ENCODE data around the gene VAPA. TPM values are rescaled to one million over a fixed set of nuclear protein-coding genes. Genes with fewer than 3 reads are reported as not detected.

Gene VAPA
- total RNA-seq, 2 experiments from 2014 or later = 162 to 177 TPM

DNA sequence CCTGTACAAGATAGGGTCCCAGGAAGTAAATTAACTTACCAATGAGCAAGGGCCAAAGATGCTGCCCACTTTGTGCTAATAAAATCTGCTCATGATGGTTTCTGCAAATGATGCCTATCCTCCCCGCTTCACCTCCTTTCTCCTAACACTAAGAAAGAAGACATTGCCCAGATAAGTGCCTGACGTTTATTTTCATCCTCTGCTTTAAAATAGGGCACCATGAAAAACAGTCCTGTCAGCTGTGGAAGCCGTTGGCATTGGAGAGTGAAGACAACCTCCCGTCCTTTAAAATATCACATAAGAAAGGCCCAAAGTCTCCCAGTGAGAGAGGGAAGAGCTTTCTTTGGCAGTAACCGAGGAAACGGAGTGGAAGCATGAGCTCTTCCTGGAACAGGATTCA is 29.7 kb upstream of the VAPA start:
- DNase-seq (no peak), ATAC-seq (ENCODE audit: poor library complexity) (no peak)
- H3K36me3 Mint-ChIP-seq (ENCODE audit: low read depth) = no peaks in the 10 kb centered on the region
- no peaks in the 10 kb centered on the region for H3K9me3 Mint-ChIP-seq
- CTCF ChIA-PET = no interaction called here
- no peaks in the 10 kb centered on the region for H3K4me1 ChIP-seq (ENCODE audit: insufficient read depth, low read length)
- POLR2A ChIA-PET = no interaction called here
- H3K4me3 Mint-ChIP-seq = no peak overlapping the region
- no peak overlapping the region for H3K4me3 ChIP-seq (ENCODE audit: low read length)
- H3K9me3 ChIP-seq (ENCODE audit: control insufficient read depth in 1 of 2, insufficient read depth in 1 of 2, low read length in 2 of 2) = no peaks in the 10 kb centered on the region
- no peaks in the 10 kb centered on the region for H3K4me1 Mint-ChIP-seq (ENCODE audit: low read depth)
- H3K27me3 Mint-ChIP-seq = no peaks in the 10 kb centered on the region
- H3K27me3 ChIP-seq (ENCODE audit: control insufficient read depth in 1 of 2, insufficient read depth in 2 of 2, low read length in 2 of 2) = no peaks in the 10 kb centered on the region
- no peak overlapping the region for H3K27ac ChIP-seq (ENCODE audit: low read depth in 1 of 2, low read length in 2 of 2)
- H3K27ac Mint-ChIP-seq = no peak overlapping the region
- no peaks in the 10 kb centered on the region for H3K36me3 ChIP-seq (ENCODE audit: insufficient read depth, low read length)
- intact Hi-C loops (cut with DNase I, micrococcal nuclease) = no loop called here
- TF ChIP-seq, protein P1, sequence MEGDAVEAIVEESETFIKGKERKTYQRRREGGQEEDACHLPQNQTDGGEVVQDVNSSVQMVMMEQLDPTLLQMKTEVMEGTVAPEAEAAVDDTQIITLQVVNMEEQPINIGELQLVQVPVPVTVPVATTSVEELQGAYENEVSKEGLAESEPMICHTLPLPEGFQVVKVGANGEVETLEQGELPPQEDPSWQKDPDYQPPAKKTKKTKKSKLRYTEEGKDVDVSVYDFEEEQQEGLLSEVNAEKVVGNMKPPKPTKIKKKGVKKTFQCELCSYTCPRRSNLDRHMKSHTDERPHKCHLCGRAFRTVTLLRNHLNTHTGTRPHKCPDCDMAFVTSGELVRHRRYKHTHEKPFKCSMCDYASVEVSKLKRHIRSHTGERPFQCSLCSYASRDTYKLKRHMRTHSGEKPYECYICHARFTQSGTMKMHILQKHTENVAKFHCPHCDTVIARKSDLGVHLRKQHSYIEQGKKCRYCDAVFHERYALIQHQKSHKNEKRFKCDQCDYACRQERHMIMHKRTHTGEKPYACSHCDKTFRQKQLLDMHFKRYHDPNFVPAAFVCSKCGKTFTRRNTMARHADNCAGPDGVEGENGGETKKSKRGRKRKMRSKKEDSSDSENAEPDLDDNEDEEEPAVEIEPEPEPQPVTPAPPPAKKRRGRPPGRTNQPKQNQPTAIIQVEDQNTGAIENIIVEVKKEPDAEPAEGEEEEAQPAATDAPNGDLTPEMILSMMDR (IDR thresholded peaks at IDR 0.05) = no peak

DNA sequence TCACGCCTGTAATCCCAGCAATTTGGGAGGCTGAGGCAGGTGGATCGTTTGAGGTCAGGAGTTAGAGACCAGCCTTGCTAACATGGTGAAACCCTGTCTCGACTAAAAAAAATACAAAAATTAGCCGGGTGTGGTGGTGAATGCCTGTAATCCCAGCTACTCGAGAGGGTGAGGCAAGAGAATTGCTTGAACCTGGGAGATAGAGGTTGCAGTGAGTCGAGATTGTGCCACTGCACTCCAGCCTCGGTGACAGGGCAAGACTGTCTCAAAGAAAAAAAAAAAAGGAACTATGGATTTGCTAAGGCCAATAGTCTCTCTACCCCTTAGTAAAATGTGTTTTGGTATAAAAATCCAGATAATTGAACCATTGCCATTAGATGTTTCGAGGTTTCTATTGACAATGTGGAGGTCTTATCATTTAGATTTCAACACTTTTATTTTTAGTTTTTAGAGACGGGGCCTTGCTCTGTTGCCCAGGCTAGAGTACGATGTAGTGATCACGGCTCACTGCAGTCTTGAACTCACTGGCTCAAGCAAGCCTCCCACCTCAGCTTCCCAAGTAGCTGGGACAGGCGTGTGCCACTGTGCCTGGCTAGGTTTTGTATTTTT is 29.2 kb upstream of the VAPA start:
- no peak overlapping the region for H3K27ac ChIP-seq (ENCODE audit: low read depth in 1 of 2, low read length in 2 of 2)

DNA sequence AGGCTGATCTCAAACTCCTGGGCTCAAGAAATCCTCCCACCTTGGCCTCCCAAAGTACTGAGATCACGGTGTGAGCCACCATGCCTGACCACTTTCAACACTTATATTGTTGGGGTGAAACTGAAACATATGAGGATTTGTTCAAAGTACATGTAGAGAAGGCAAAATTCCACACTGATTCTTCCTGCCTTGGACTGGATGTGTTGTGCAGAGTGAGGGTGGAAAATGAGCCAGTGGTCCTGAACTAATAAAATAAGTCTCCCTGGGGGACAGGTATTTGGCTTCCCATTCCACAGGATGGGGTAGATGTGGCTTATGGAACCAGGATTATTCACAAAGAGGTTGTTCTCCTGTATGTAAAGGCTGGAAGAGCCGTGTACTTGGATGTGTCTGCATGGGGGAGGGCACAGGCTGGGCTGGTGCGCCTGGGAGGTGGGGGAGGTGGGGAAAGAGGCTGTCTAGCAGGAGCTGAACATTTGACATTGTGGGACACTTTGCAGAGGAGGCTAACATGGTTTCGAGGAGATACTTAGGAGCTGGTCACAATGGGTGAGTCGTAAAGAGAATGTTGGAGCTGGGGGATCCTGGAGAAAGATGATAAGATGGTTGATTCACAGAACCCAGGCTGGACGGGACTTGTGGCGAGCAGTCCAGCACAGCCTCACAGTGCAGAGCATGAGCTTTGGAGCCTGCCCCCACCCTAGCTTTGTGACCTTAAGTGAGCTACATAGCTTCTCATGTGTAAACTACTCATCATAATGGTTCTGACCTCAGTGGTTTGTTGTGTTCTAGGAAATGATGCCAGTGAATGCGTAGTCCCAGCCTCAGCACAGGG is 28.4 kb upstream of the VAPA start, which contains the start of gene TXNDC2:
TXNDC2 (plus strand) TSS at position 804 of the 835 bp plus-strand sequence. CDS start 708 bp downstream, outside the sequence.
- intact Hi-C loops (cut with DNase I, micrococcal nuclease) = no loop called here
- Histone ChIP-seq H3K36me3 (ENCODE audit: insufficient read depth, low read length) (no peaks in the 10 kb centered on the region), H3K27me3 (ENCODE audit: control insufficient read depth in 1 of 2, insufficient read depth in 2 of 2, low read length in 2 of 2) (no peaks in the 10 kb centered on the region), H3K27ac (ENCODE audit: low read depth in 1 of 2, low read length in 2 of 2) (no peak within 1 kb of the TSS), H3K9me3 (ENCODE audit: control insufficient read depth in 1 of 2, insufficient read depth in 1 of 2, low read length in 2 of 2) (no peaks in the 10 kb centered on the region), H3K4me1 (ENCODE audit: insufficient read depth, low read length) (no peaks in the 10 kb centered on the region), H3K4me3 (ENCODE audit: low read length) (no peak within 1 kb of the TSS)
- DNase-seq = no peak
- POLR2A ChIA-PET = no interaction called here
- Mint-ChIP-seq H3K4me3 (no peak within 1 kb of the TSS), H3K36me3 (ENCODE audit: low read depth) (no peaks in the 10 kb centered on the region), H3K9me3 (no peaks in the 10 kb centered on the region), H3K4me1 (ENCODE audit: low read depth) (no peaks in the 10 kb centered on the region), H3K27me3 (no peaks in the 10 kb centered on the region), H3K27ac (no peak within 1 kb of the TSS)
- ATAC-seq (ENCODE audit: poor library complexity) = no peak
- TF ChIP-seq, protein P1 (IDR thresholded peaks at IDR 0.05) = no peak
- CTCF ChIA-PET = no interaction called here

More for the DNA sequence above, 29.2 kb upstream of the VAPA start:
- no peaks in the 10 kb centered on the region for H3K9me3 Mint-ChIP-seq
- H3K4me1 Mint-ChIP-seq (ENCODE audit: low read depth) = no peaks in the 10 kb centered on the region
- Histone ChIP-seq H3K4me3 (ENCODE audit: low read length) (no peak overlapping the region), H3K4me1 (ENCODE audit: insufficient read depth, low read length) (no peaks in the 10 kb centered on the region), H3K27me3 (ENCODE audit: control insufficient read depth in 1 of 2, insufficient read depth in 2 of 2, low read length in 2 of 2) (no peaks in the 10 kb centered on the region), H3K9me3 (ENCODE audit: control insufficient read depth in 1 of 2, insufficient read depth in 1 of 2, low read length in 2 of 2) (no peaks in the 10 kb centered on the region), H3K36me3 (ENCODE audit: insufficient read depth, low read length) (no peaks in the 10 kb centered on the region)
- DNase-seq (no peak), ATAC-seq (ENCODE audit: poor library complexity) (no peak)
- ChIA-PET POLR2A (no interaction called here), CTCF (no interaction called here)
- H3K4me3 Mint-ChIP-seq = no peak overlapping the region
- no peaks in the 10 kb centered on the region for H3K27me3 Mint-ChIP-seq
- TF ChIP-seq, protein P1 (IDR thresholded peaks at IDR 0.05) = no peak
- no peak overlapping the region for H3K27ac Mint-ChIP-seq
- intact Hi-C loops (cut with DNase I, micrococcal nuclease) = no loop called here
- H3K36me3 Mint-ChIP-seq (ENCODE audit: low read depth) = no peaks in the 10 kb centered on the region
